Right lobe of liver (tissue), 6 donors: Measurements from ENCODE around the gene TMEM233. TPM values are rescaled to one million over a fixed set of nuclear protein-coding genes. Genes with fewer than 3 reads are reported as not detected.

Experiments
- ATAC-seq, 4 donors: fragments of 200-7000 bp; cut with Tn5 transposase; one replicate each; pipeline ENCODE4 v1.9.1; 2020; ENCODE audit warnings: mild to moderate bottlenecking in 4 of 4, moderate library complexity in 4 of 4
- DNase-seq, 3 donors: peaks; one replicate each; pipeline ENCODE4 v3.0.0-alpha.2; 2020
- H3K27ac ChIP-seq, 3 donors: fragments of 200-600 bp; one replicate each; pipeline ENCODE4 v1.8.0; 2022
- H3K27me3 ChIP-seq, 2 donors: fragments of 200-600 bp; one replicate each; pipeline ENCODE4 v1.8.0; 2022
- H3K36me3 ChIP-seq, 4 donors: fragments of 200-600 bp; sonication (generic) in 1 of 4; one replicate each; pipeline versions ENCODE4 v1.5.1 to v1.8.0; 2017 to 2022; ENCODE audit warnings: control low read depth in 1 of 4
- H3K4me1 ChIP-seq, 4 donors: fragments of 200-600 bp; sonication (generic) in 1 of 4; one replicate each; pipeline versions ENCODE4 v1.5.1 to v1.8.0; 2017 to 2022; ENCODE audit warnings: control low read depth in 1 of 4
- H3K4me3 ChIP-seq, 3 donors: fragments of 200-600 bp; one replicate each; pipeline ENCODE4 v1.8.0; 2022
- H3K9me3 ChIP-seq, 4 donors: fragments of 200-600 bp; sonication (generic) in 1 of 4; one replicate each; pipeline versions ENCODE4 v1.5.1 to v1.8.0; 2017 to 2022; ENCODE audit warnings: control low read depth in 1 of 4
- POLR2A ChIP-seq: fragments of 450-650 bp; IDR thresholded peaks from one replicate; pipeline ENCODE4 v1.6.1; 2017; ENCODE audit warnings: antibody characterized with exemption, mild to moderate bottlenecking
- WGBS: methylation state at CpG from one replicate; pipeline ENCODE4 v1.1.6; 2018; ENCODE audit warnings: low coverage, low lambda C conversion rate; ENCODE audit not compliant: insufficient coverage; ENCODE audit errors: missing lambda C conversion rate; 5-methylcytosine and 5-hydroxymethylcytosine counted together
- intact Hi-C, 2 donors: fragments of 100-400 bp; cut with DNase I; formaldehyde crosslinking; loops; one replicate each; pipeline versions ENCODE4 v1.11.2 to v1.14.1; 2022
- total RNA-seq, 6 experiments: library from RNA; depleted of rRNA in 2 of 6; stranded (reverse); fragments of >200 nt in 2 of 6; fragmentation: NEBNext Ultra II Directional in 3 of 6; extraction: Animal tissue kit (Norgen Biotek cat#: 25700) in 3 of 6; gene quantifications; one replicate each; pipeline versions ENCODE4 v1.1.0 to v1.2.4, GENCODE V29; 2016 to 2023
- TF ChIP-seq, protein P1 (sequence below), 4 donors: fragments of 200-600 bp in 3 of 4; fragments of 450-650 bp in 1 of 4; IDR thresholded peaks; one replicate each; pipeline versions ENCODE4 v1.5.1 to v1.8.0; 2016 to 2022; ENCODE audit warnings: antibody characterized with exemption in 4 of 4, mild to moderate bottlenecking in 2 of 4
- donor health status: DM: no; HTN: yes; CAD: no.
- donor health status: DM: no; HTN: no; CAD: no.
- donor health status: DM: no; HTN: no; CAD: no.
- donor health status: DM: no; HTN: yes; CAD: no.
- donor health status: DM: no; HTN: yes; CAD: no.

Gene TMEM233
- total RNA-seq, 6 experiments from 2014 or later = 0.09 to 0.40 (median 0.21) TPM; not detected in 2

- intact Hi-C loops = no loop called here
- no peak for ATAC-seq
- 65% methylated on average over 4 of the region's 4 CpGs for WGBS
These were observed 49.4 kb downstream of the TMEM233 start for GRCh38 chr12:119642986-119643385.

DNA sequence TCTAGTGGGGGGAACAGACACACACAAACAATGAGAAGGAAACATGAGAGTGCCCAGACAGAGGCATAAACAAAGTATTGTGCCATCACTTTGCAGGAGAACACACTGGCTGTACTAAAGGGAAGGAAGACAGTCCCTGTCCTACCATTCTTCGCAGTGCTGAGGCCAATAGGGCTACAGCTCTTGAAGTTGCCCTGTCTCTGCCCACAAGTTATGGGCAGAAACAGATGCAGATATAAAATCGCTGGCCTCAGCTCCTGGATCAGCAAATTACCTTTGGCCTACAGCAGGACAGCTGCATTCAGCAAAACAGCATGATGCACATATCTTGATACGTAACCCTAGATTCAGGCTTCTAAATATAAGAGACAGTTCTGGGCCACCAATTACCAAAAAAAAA, 51.4 kb downstream of the TMEM233 start:
- Histone ChIP-seq H3K4me1 (no peaks in the 10 kb centered on the region), H3K9me3 (no peaks in the 10 kb centered on the region), H3K36me3 (no peaks in the 10 kb centered on the region), H3K27ac (no peak overlapping the region), H3K4me3 (no peak overlapping the region), H3K27me3 (no peaks in the 10 kb centered on the region)
- ATAC-seq (no peak), DNase-seq (no peak)
- intact Hi-C loops = no loop called here
- no peak for TF ChIP-seq POLR2A
- TF ChIP-seq, protein P1, sequence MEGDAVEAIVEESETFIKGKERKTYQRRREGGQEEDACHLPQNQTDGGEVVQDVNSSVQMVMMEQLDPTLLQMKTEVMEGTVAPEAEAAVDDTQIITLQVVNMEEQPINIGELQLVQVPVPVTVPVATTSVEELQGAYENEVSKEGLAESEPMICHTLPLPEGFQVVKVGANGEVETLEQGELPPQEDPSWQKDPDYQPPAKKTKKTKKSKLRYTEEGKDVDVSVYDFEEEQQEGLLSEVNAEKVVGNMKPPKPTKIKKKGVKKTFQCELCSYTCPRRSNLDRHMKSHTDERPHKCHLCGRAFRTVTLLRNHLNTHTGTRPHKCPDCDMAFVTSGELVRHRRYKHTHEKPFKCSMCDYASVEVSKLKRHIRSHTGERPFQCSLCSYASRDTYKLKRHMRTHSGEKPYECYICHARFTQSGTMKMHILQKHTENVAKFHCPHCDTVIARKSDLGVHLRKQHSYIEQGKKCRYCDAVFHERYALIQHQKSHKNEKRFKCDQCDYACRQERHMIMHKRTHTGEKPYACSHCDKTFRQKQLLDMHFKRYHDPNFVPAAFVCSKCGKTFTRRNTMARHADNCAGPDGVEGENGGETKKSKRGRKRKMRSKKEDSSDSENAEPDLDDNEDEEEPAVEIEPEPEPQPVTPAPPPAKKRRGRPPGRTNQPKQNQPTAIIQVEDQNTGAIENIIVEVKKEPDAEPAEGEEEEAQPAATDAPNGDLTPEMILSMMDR (IDR thresholded peaks at IDR 0.05) = no peak
- WGBS = 100% methylated on average over 1 of the region's 3 CpGs

More at GRCh38 chr12:119642986-119643385, 49.4 kb downstream of the TMEM233 start:
- no peak for DNase-seq
- no peak overlapping the region for H3K27ac ChIP-seq
- H3K27me3 ChIP-seq = no peaks in the 10 kb centered on the region
- no peak overlapping the region for H3K4me3 ChIP-seq
- H3K36me3 ChIP-seq = no peaks in the 10 kb centered on the region
- no peaks in the 10 kb centered on the region for H3K9me3 ChIP-seq
- H3K4me1 ChIP-seq = no peaks in the 10 kb centered on the region
- no peak for TF ChIP-seq POLR2A
- TF ChIP-seq, protein P1 (IDR thresholded peaks at IDR 0.05) = no peak

DNA sequence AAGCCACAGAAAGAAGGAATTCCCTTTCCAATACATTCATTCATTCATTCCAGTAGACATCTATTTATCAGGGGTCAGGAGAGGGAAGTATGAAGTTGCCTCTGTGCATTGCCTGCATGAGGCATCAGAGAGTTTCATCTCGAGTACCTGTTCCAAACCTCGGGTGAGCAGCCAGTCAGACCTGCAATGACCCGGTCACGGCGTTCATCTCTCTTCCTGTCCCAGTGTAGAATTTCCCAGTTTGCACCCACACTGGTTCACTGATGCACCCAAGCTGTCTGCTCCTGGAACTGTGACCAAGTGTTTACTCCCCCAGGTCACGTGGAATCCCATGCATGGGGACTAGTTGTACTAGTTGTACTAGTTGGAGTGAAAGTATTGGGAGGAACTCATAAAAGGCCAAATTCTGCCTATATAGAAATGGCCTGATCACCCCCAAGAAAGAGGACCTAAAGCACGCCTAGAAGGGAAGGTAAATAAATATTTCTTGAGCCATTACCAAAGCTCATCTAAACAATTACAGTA, 52.0 kb downstream of the TMEM233 start:
- Histone ChIP-seq H3K36me3 (no peaks in the 10 kb centered on the region), H3K4me3 (no peak overlapping the region), H3K27me3 (no peaks in the 10 kb centered on the region), H3K9me3 (no peaks in the 10 kb centered on the region), H3K4me1 (no peaks in the 10 kb centered on the region), H3K27ac (no peak overlapping the region)
- no peak for DNase-seq
- intact Hi-C loops = no loop called here
- ATAC-seq = no peak
- TF ChIP-seq, protein P1 (IDR thresholded peaks at IDR 0.05) = no peak
- TF ChIP-seq POLR2A = no peak
- 87% methylated on average over 3 of the region's 7 CpGs for WGBS

GRCh38 chr12:119649202-119649808, 55.7 kb downstream of the TMEM233 start:
- intact Hi-C loops = no loop called here

More at GRCh38 chr12:119649202-119649808, 55.7 kb downstream of the TMEM233 start:
- WGBS = 48% methylated on average over 3 of the region's 4 CpGs
- H3K4me1 ChIP-seq = no peaks in the 10 kb centered on the region
- H3K4me3 ChIP-seq = no peak overlapping the region
- TF ChIP-seq, protein P1 (IDR thresholded peaks at IDR 0.05) = peak; percentile 56 to 83 (median 81)
- no peak for TF ChIP-seq POLR2A
- DNase-seq (no peak), ATAC-seq (peak in 3 of 4 donors; percentile 49 to 57 (median 53))
- no peak overlapping the region for H3K27ac ChIP-seq
- no peaks in the 10 kb centered on the region for H3K36me3 ChIP-seq
- no peaks in the 10 kb centered on the region for H3K27me3 ChIP-seq
- no peaks in the 10 kb centered on the region for H3K9me3 ChIP-seq
